CMK (cell line): Measurements from ENCODE around the gene FAM170B.

Experiments
- DNase-seq: peaks from one replicate; pipeline ENCODE4 v3.0.0-alpha.2; 2010; ENCODE audit warnings: low read depth

FAM170B gene

DNA sequence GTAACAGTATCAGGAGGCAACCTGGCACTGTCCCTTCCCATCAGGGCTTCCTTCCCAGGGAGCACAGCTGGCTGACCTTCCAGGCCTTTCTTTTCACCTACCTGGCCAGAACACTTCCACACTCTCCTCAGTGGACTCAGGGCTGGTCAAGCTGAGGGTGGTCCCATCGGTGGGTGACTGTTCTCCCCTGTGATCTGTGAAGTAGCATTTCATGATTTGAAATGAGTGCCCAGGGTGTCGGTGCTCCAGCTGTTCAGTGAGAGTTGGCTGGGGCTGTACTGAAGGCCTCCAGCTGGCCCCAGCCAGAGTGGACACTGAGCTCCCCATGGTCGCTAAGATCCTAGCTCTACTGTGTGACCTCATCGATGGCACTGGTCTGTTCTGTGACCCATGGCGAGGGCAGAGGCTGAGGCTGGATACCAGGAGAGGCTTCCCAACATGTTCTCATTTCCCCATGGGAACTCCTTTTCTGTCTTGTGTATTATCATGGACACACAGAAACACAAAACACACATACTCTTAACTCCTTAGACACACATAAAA lies at the start of gene FAM170B:
FAM170B (minus strand) TSS at position 316 of the 543 bp plus-strand sequence; CDS start at position 213, 103 bp downstream.
- DNase-seq: no peak

DNA sequence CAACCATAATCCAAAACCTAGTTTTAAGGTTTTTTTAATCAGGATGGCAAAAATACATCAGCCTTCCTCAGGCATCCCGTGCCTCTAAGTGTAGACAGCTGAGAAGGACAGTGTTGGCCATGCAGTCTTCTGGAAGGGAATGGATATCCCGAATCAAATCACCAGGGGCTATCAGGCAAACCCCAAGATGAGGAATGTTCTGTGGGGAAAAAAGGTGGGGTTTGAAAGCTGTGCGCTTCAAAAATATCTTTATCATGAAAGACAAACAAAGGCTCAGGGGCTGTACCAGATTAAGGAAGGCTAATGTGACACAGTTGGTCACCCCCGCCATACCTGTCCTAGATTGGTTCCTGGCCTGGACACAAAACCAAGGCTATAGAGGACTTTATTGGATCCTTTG lies 49.0 kb upstream of the FAM170B start:
- DNase-seq: no peak

DNA sequence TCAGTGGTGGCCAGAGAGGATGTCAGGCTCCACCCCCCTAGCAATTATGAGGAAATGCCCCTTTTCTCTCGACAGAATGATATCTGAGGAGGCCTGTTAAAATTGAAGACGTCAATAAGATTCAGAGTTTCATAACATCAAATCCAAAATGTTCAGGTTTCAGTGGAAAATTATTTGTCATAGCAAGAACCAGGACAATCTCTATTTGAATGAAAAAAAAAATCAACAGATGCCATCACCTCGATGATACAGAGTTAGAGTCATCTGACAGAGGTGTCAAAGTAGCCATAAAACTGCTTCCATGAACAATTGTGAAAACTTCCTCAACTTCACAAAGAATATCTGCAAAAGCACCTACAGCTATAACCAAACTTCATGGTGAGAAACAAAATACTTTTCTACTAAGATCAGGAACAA lies 46.6 kb upstream of the FAM170B start:
- no peak for DNase-seq

DNA sequence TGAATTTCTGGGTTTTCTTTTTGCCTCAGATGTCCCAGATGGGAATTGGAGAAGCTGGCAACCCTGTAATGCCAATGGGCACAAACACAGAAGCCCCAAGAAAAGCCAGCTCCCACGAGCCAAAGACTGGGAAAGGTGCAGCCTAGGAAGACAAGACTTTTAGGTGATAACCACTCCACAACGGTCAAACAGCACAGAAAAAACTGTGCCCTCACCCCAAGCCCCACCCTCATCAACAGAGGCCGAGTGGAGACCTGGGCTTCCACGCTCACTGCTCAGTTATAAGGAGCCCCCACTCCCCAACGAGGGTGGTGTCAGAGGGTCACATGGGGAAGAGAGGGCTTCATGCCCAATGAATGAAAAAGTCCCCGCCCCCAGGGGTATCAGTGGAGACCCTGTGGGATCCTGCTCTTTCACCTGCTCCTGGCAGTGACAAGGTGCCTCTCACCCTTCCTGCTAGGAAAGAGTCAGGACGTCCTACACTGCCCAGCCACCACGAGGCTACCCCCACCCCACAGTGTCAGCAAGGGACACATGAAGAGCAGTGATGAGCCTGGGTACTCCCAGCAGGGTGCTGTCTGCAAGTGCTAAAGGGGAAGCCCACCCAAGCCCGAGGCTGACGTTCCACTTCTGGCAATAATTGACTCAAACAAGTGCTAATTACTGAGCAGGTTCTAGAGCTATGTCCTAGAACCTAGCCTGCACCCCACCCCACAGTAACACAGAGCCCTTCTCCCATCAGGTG lies 46.0 kb upstream of the FAM170B start:
- no peak for DNase-seq

DNA sequence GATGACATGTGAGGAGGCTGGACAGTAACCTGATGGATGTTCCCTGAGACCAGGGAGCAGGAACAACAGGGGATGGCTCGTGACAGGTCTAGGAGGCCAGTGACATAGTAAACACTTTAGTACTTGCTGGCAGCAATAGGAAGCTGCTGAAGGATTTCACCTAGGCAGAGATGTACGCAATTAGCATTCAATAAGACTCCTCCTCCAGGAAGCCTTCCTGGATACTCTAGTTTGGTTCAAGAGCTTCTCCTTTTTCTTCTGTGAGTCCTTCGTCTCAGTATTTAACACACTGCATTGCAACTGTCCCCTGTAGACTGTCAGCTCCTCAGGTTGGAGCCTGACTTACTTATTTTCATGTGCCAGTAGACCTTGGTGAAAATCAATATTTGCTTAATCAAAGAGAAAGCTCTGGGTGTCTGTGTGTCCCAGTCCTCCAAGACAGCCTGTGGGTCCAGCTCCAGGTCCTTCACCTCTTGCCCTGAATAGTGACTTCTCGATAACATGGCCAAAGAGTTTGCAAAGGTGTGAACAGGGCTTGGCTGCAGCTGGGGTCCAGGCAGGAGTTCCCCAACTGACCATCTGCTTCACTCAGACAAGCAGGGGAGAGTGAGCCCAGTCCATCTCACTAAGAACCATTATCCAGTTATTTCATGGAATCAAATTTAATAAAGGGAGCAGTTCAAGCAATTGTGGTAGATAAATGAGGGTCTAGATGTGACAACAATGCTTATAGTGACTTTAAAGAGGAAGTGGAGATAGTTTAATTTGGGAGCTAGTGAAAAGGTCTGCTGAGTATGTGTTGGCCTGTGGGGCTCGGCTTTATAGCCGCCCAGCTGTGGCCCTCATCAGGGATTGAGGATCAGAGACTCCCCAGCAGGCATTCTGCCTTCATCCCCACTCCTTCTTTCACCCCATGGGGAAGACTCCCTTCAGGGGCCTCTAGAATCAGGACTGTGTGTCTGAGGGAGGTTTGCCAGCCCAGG lies 45.0 kb upstream of the FAM170B start:
- DNase-seq: no peak

DNA sequence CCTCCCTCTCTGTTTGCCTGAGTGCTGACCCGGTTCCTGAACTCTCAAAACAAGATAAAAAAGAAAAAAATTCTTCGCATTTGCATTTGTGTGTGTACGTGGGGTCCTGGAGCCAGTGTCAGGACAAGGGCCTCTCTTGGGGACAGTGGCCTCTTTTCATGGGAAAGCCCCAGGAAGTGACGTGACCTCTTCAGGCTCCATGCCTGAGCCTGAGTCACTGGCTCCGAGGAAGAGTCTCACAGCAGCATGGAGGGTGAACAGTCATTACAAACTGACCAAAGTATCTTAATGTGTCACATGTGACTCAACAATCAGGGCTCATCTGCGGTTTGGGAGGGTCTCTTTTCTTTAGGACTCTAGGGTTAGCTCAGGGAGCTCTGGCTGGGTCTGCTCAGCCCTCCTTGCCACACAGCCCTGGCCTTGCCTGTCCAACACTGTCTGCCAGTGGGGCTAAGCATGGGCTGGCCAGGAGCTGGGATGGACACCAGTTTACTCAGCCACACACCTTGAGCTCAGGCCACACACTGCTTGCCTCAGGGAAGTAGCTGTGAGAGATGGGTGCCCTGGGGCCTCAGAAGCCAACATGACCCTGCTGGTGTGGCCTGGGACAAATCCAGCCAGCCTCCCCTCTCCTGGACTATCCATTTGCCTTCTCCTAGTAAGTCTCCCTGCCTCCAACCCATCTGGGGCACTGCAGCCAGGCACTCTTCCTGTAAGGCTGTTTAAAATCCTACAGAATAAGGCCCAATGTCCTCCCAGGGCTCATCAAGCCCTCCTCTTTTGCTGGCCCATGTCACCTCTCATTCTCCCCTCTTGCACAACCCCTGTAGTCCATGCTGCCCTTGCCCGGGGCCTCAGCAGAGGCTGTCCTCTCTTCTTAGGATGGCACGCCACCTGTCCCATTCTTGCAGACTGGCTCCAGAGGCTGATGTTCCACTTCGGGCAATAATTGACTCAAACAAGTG lies 43.9 kb upstream of the FAM170B start:
- no peak for DNase-seq

DNA sequence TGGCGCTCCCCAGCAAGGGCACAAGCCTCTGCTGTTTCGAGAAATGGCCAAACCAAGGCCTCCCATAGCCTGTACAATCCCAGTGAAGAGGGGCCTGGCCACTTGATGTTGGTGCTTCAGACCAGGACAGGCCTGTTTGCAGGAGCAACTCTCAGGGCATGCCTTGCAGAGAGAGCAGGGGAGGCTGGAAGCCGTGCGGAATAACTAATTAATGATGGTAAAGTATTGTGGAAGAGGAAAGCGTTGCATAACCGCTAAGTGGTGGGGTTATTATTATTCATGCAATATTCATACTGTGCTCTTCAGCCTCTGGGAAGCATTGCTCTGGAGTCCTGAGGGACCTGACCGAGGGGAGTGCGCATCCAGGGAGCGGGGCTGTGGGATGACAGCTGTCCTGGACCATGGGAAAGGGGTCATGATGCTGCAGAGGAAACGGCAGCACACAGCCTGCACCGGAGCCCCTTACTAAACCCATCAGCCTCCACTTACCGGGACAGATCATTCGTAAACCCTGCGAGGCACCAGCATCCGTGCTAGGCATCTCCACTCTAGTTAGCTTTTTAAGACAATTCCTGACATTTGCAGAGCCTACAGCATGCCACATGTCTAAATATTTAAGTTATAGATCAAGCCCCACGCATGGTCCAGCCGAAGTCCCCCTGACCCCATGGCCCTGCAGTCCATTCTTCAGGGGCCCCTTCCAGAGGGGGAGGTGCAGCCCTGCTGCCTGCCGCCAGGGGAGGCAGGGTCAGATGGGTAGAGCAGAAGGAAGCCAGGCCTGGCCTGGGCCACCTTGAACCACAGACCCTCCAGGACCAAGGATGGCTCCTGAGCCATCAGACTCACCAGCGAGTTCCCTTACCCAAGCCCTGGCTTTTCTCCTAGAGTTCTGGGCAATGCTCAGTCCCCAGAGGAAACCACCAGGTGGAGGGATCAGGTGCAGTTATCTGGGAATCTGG lies 42.8 kb upstream of the FAM170B start:
- DNase-seq: no peak

DNA sequence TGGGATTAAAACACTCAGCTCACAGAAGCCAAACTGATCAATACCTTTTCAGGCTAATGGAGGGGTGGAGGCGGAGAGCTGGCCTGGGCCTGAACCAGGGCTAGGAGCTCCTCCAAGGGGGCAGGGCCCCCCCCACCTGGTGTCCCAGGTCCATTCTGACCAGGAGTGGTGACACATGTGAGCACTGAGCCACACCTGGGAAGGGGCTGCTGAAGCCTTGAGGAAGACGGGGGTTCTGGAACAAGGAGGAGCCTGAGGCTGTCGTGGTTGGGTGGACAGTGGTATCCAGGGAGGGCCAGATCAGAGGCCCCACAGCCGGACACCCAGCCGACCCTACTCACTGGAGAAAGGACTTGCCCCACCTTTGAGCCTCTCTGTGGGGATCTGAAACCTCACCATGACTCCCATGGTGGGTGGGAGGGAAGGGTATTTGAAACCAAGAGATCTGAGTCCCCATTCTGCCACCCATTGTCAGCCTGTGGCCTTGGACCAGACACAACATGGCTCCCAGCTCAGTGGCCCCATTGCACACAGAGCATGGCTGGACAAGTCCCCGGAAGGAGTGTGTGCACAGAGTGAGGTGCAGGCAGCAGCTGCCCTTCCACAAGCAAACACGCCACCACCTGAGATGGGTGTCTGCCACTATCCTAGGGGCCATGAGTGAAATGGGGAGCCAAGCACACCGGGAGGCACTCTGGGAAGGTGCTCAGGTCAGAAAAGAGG lies 41.9 kb upstream of the FAM170B start:
- no peak for DNase-seq

DNA sequence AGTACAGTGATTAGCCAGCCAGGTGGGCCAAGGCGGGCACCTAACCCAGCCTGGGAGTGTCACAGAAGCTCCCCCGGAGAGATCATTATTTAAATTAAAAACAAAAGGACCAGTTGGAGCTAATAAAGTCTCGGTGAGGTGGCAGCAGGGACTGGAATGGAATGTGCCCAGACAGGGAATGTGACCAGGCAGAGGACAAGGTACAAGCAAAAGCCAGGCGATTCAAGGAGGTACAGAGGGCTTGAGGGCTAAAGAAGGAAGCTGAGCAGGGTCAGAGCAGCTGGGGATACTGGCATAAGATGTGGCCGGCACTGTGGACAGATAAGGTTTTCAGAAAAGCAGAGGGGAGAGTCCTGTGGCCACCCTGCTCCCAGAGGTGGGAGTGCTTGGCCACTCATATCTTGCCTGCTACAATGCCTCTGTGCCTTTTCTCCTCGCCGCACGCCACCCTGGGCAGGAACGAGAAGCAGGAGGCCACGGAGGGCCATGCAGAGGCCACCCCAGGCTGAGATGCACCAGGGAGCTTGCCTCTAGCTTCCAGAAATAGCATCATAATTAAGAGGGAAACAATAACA lies 41.2 kb upstream of the FAM170B start:
- DNase-seq: no peak

DNA sequence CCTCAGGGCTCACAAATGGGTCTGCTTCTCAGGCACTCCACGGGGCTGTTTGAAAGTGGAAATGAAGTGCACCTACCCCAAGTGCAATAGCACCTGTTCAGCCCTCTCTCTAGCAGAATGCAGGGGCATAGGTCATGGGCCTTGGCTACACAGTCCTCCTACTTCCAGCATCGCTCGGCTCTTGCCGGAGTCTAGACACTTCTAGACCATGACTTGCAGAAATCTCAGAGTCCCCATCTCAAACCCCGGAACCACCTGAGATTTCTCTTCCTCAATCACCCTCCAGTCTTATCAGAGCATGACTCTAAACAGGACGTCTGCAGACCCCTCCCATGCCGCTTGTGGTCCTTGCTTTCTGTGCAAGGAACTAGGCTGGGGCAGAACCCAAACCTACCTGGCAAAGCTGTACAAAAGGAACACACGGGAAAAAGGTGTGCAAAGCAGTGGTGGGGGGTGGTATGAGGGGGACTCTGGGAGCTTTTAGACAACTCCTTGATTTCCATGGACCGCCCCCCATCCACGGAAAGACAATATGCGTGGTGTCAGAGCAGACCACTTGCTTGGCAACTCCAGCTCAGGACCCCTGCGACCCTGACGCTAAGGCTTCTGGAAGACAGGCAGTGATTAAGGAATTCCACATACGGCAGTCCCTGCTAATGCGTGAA lies 40.6 kb upstream of the FAM170B start:
- no peak for DNase-seq

DNA sequence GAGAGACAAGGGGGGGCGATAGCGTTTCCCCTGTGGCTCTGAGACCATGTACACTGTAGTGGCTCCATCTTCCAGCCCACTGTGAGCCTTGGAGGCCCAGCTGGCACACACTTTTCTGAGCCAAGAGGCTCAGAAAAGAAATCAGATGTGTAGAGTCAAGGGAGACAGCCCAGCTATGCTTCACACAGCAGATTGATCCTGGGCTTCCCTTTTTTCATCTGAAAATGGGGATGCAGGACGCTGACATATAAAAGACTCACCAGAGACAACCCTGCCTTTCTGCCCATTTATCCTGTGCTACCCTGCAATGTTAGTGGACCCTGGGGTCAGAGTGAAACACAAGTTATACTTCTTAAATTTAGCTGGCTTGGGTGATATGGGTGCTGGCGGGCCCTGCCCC lies 40.0 kb upstream of the FAM170B start:
- DNase-seq: no peak

DNA sequence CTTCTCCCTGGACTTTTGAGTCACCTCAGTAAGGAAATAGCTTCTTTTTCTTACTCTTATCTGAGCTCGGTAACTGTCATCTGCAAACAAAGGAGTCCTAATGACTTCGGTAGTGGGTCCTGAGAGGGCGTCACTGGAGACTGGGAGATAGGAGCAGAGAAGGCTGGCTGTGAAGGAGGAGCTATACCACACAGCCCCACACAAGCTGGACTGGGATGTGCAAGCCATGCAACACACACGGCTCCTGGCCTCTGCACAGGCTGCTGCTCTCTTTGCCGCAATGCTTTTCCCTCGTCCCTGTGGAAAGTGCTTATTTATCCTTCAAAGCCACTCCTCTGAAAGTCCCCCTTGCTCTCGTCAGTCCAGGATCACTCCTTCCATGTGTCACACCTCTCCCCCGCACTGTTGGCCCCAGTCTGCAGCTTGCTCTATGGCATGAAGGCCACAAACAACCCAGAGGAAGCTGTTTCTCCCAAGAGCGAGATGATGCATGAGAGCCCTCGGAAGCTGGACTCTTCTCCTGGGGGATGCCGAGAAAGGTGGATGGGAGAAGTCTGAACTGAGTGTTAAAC lies 39.5 kb upstream of the FAM170B start:
- DNase-seq: no peak

DNA sequence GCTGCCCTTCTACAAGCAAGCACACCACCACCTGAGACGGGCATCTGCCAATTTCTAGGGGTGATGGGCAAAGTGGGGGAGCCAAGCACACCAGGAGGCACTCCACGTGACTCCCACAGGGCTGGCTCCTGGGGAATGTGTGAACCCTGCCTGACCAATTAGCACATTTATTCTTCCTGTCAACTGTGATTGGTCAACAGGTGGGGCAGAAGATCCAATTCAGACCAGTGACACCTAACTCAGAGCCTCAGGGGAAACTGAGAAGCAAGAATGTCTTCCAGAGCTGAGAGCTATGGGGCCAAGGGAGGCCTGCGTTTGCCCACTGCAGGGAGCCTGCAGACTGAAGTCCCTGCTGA lies 38.9 kb upstream of the FAM170B start:
- DNase-seq: no peak

DNA sequence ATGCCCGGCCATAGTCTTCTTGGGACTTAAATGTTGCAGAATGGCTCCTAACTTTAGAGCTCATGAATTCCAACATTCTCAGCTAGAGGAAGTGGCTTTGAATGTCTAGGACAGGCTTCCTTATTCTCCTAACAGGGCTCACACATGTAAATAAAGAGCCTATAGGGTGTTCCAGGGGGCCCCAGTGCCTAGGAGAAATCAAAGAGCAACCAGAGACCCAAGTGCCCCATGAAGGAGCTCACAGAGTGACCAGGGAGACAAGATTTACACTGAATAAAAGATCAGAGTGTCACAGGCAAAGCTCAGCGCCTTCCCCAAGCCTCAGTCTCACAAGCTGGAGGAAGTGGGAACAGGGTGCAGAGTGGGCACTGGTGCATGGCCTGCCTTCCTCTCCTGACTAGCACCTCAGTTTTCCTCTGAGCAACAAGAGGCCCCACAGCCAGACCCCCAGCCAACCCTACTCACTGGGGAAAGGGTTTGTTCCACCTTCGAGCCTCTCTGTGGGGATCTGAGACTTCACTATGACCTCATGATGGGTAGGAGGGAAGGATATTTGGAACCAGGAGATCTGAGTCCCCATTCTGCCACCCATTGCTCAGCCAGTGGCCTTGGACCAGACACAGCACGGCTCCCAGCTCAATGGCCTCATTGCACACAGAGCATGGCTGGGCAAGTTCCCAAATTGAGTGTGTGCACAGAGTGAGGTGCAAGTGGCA lies 38.4 kb upstream of the FAM170B start:
- DNase-seq: no peak

DNA sequence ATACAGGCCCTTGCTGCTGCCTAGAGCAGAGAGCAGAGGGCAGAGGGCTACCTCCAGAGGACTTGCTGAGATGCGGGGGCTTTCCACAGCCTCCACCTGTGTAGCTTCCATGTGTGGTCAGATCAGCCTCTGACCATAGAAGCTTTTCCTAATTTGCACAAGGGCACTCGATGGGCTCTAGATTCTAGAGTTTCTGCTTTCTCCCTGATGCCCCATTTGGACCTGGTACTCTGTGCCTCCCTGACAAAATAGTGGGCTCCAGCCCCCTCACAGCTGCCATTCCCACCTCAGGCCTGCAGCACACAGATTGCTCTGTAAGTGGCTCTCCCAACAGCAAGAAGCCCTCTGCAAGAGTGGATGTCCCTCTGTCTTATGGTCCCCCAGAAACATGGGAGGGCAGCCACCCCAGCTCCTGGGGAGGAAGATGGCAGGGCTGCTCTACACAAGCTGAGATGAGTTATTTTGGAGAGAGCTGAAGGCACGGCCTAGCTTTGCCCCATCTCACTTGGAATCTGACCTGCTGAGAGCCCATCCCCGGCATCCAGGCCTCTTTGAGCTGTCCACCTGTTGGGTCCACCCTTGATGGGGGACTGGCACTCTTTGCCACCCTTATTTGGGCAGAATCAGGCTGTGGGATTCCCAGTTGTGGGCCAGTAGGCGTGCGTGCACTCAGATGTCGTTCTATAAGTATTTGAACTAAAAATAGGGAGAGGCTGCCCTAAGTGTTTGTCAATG lies 37.7 kb upstream of the FAM170B start:
- no peak for DNase-seq

DNA sequence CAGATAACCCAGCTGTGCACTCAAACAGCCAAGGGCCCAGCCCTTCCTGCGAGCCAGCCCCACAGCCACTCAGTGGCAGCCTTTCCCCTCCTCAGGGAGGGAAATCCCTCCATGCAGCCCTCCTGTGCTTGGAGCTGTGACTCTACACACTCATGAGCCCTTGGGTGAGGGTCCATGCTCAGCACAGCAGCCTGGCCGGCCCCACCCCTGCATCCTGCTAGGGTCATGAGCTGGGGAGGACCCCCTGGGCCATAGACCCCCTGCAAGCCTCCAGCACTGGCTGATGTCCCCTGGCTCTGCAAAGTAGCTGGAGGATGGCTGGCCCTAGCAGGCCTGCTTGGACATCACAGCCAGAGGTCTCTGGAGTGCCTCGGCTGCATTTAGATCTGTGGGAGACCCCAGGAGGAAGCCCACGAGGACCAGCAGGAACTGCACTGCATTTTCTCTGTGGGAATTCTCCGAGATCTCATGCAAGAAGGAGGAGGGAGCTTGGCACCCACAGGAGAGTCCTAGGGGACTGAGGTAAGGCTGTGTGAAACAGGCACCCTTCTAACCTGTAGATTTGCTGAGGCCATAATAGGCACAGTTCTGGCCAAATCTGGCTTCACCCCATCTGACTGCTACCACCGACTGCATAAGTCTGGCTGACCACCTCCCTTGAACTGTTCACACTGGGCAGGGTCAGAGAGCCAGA lies 37.0 kb upstream of the FAM170B start:
- DNase-seq: no peak

DNA sequence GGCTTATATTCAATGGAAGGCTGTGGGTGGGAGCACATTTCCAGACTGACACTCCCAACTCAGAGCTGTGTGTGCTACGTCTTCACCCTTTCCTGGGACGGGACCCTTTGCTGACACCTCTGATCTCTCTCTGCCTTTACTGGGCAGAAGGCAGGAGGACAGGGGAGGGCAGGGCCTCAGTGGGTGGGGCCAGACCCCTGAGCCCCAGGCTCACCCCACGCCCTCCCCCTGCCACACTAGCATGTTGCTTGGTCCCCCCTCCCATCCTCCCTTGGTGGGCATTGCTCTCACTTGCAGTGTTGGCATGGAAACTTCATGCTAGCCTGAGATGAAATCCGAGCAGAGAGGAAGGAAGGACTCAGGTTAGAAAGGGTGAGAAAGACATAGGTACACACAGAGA lies 36.0 kb upstream of the FAM170B start:
- no peak for DNase-seq
